OCI-LY7 (cell line): ENCODE results near the gene CLP1.

ENCODE experiments used
- EZH2phosphoT487 ChIP-seq: fragments of 200-600 bp; sonication (generic); IDR thresholded peaks from 2 replicates; pipeline ENCODE4 v1.6.1; 2018; ENCODE audit warnings: low read depth, borderline replicate concordance, mild to moderate bottlenecking, mixed run types, antibody characterized with exemption, low read length, moderate library complexity, mixed read lengths
- TF ChIP-seq, protein P1 (sequence below): fragments of 200-600 bp; sonication (generic); conservative IDR thresholded peaks from 2 replicates; pipeline ENCODE4 v1.5.1; 2014; ENCODE audit warnings: mild to moderate bottlenecking, antibody characterized with exemption, low read length, moderate library complexity, mixed read lengths

DNA sequence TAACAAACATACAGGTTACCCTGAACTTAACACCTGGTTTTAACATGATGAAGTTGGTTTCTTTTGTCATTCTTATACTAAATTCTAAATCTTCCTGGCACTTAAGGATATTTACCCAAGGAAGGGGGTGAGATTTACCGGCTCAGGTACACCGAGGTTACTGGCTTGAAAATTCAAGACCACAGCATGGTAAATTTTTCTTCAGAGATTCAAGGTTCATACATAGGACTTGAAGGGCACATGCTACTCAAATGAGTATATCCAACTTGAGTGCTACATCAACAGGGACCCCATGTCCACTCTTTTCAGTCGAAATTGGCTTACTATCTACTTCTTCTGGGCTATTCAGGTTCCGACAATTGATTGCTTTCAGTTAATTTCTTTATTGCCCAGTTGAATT, 47.4 kb upstream of the CLP1 start:
- TF ChIP-seq, protein P1, sequence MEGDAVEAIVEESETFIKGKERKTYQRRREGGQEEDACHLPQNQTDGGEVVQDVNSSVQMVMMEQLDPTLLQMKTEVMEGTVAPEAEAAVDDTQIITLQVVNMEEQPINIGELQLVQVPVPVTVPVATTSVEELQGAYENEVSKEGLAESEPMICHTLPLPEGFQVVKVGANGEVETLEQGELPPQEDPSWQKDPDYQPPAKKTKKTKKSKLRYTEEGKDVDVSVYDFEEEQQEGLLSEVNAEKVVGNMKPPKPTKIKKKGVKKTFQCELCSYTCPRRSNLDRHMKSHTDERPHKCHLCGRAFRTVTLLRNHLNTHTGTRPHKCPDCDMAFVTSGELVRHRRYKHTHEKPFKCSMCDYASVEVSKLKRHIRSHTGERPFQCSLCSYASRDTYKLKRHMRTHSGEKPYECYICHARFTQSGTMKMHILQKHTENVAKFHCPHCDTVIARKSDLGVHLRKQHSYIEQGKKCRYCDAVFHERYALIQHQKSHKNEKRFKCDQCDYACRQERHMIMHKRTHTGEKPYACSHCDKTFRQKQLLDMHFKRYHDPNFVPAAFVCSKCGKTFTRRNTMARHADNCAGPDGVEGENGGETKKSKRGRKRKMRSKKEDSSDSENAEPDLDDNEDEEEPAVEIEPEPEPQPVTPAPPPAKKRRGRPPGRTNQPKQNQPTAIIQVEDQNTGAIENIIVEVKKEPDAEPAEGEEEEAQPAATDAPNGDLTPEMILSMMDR: no peak
- no peak for TF ChIP-seq EZH2phosphoT487
